HG03469 (cell line): ENCODE measurements around the gene NENF.
"Not testable (repeated sequence)": the region's sequence is repeated elsewhere in the genome, so short reads cannot be mapped to it uniquely, and the experiment has no call there.

Experiments
- ATAC-seq: cut with Tn5 transposase; IDR thresholded peaks from one replicate; pipeline ENCODE4 v1.9.1; 2021; ENCODE audit warnings: mild to moderate bottlenecking, moderate library complexity, moderate number of reproducible peaks; ENCODE audit not compliant: unreplicated experiment

The NENF gene

DNA sequence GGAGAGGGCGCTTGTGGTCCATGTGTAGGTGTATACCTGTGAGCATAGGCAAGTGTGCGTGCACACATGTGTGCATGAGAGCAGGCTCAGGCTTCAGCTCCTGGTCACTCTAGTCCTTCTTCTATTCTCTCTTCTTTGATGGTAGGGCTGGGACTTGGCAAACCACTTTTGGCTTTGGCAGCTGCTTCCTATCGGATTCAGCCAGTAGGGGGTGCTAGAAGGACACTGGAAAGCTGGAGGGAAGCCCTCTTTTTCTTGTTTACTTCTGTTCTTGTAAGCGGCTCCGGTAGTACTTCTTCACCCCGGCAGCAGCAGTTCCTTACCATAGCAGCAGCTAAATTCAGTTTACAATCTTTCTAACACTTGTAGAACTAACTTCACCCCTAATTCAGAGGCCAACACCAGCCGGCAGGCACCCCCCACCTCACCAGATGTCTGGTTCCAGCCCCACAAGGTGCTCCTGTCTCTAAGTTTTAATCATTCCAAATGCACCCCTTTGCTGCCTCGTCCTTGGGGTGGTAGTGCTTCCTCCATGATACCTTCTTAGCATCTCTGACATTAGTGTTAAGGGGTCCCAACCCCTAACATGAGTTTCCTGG is 25.1 kb downstream of the NENF start:
- ATAC-seq, result no peak

DNA sequence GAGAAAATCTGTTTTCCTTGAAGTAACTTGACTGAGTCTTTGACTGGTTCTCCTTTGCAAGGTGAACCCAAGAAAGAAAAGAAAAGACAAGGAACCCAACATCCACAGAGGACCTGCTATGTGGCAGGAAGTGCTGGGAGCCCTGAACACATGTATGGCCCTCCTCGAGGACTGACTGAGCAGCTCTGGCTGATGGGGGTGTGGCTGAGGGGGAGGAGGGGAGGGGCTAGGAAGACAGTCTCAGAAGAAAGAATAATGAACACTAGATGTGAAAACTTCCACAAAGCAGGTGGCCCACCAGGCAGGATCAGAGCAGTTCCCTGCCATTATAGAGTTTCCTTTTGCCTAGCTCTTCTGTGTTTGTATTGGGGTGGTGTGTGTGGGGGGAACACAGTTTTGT is 26.1 kb downstream of the NENF start:
- no peak for ATAC-seq

DNA sequence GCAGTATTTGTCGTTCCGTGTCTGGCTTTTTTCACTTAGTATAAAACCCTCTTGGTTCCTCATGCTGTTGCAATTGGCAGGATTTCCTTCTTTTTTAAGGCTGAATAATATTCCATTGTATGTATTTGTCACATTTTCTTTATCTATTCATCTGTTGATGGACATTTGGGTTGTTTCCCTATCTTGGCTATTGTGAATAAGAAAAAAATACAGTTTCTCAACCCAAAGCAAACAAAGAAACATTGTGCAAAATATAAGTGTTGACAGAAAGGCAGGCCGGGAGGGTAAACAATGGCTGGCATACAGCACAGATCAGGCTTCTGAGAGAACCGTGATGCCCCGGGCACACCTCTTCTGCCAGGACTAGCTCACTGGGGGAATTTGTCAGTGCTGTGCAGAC is 26.9 kb downstream of the NENF start:
- ATAC-seq, result no peak

GRCh38 chr1:212460376-212460775 is 27.7 kb downstream of the NENF start:
- ATAC-seq, result no peak

DNA sequence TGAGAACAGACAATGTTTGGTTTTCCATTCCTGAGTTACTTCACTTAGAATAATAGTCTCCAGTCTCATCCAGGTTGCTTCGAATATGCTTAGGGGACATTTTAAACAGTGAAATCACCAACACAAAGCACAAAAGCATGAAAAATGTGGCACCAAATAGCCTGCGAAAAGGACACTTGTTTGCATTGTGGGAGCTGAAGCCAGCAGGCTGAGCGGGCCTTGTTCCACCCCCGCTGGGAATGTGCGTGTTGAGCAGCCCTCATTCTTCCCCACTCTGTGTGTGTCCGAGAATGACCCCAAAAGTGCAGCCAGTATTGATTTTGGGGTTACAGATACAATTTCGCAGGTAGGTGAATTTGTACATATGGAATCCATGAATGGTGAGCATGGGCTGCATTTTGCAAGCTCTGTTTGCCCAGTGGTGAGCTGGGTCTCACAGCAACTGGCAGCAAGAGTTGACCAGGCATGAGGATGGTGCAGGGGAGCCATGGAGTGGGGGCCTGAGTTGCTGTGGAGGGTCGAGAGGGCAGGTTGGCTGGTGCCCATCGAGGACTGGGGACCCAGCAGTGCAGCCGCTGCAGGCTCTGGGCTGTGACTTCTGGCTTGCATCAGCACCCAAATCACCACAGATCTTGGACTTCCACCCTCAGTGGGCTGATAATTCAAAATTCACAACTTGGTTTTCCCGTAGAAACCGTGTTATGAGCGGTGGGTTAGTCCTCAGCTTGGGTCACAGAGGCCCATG is 29.4 kb downstream of the NENF start:
- no peak for ATAC-seq

DNA sequence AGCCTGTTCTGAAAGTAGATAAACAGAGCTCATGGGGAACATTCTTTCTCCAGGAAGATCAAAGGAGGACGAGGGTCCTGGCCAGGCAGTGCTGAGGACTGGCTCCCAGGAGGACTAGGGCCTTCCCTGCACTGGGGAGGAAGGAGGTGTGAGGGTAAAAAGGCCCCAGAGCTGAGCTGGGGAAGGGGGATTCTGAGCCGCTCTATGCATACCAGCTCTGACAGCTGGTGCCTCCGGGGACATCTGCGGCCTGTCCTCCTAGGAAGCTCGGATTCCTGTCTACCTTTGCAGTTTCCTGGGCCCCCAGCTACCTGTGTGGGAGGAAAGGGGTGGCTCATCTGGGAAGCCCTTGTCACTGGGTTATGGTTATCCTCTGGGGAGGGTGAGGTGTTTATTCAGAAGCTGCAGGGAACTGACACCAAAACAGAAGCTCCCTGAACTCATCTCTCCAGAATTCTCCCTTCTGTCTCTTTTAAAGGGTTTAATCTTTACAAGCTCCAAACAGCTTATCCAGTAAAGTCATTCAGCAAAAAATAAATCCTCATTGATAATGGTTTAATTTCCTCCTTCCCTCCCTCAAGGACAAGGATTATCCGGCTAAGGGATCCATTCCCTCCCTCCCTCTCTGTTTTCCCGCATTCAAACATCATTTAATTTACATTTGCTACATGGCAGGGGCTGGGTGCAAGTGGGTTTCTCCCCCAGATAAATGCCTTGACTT is 31.0 kb downstream of the NENF start:
- no peak for ATAC-seq

DNA sequence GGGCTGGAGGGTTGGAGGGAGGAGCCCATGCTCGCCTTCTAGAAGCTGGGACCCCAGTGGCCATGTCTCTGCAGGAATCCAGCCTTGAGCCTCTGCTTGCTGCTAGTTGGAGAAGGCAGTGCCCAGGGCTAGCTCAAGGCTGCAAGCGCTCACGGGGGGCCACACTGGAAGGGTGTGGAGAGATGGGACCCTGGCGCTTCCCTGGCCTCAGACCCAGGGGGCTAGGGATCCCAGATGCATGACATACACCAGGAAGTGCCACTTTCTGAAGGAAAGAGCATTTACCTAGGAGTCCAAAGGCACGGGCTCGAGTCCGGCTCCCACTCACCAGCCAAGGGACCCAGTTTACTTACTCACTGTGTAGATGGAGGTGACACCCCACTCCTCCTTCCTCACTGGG is 32.6 kb downstream of the NENF start:
- ATAC-seq, result no peak

GRCh38 chr1:212466437-212466836 is 33.7 kb downstream of the NENF start:
- no peak for ATAC-seq

DNA sequence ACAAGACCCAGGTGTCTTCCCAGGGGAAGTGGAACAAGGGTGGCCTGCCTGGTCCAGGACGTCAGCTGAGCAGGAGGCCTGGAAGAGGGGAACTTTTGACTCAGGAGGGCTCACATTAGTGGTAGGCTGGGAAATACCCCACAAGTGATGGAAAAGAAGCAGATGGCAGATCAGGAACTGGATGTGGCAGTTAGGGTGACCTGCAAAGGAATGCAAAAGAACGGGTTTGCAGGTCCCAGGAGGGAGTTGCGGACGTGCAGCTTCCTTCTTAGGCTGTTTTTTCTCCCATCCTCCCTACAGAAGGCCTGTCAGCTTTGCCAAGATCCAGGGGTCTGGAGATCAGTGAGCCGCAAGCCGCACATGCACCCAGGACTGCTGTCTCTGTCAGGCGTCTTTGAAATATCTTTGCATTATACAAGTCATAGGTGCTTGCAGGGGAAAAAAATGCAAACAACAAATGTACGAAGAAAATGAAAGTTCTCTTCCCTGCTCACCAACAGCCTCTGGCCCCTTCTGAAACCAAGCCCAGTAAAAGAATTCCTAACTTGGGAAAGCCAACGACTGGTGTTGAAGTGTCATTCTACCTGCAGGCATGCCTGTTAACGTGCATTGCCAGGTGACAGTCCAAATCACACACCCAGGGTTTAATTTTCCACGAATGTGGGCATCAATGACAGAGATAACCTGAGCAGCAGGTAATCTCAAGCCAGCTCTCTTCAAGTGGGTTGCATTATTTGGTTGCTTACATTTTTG is 34.4 kb downstream of the NENF start:
- ATAC-seq, result no peak

- no peak for ATAC-seq
Observed at GRCh38 chr1:212467843-212468482, 35.2 kb downstream of the NENF start.

GRCh38 chr1:212470059-212470458 is 37.3 kb downstream of the NENF start:
- ATAC-seq, result no peak

DNA sequence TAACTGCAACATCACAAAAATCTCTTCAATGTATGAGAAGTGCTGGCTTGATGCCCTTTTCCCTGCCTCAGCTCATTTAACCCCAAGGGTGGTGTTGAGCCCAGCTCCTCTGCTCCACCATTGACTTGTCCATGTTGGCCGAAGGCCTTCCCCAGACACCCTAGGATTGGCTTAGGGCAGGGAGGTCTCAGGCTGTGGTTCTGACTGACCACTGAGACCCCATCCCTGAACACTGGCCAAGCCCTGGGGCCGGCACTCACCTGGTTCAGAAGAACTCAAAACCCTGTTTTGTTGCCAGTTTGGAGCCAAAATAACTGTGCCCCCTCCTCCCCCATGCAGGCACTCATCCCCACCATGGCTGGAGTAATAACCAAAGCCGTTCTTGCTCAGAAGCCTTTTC is 38.6 kb downstream of the NENF start:
- ATAC-seq, result no peak

- ATAC-seq, result no peak
Observed at GRCh38 chr1:212471891-212472675, 39.4 kb downstream of the NENF start.

DNA sequence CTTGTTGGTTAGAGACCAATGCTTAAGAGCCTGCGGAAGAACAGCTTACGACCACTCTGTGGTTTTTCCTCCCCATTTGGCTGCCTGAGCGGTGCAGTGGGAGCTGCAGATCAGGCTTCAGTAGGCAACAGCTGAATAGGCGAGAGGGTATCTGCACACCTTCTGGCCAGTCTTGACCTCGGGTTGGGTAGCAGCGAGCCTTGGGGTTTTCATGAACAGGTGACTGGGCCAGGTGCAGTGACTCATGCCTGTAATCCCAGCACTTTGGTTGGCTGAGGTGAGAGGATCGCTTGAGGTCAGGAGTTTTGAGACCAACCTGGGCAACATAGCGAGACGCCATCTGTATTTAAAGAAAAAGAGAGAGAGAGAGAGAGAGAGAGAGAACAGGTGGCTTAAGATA is 41.0 kb downstream of the NENF start:
- no peak for ATAC-seq

GRCh38 chr1:212475151-212475550 is 42.4 kb downstream of the NENF start:
- ATAC-seq, result no peak

- ATAC-seq, result not testable (repeated sequence)
Observed at GRCh38 chr1:212475831-212476230, 43.1 kb downstream of the NENF start.

GRCh38 chr1:212477014-212477679 is 44.4 kb downstream of the NENF start:
- ATAC-seq, result peak; percentile 64

- ATAC-seq, result no peak
Observed at GRCh38 chr1:212477680-212478466, 45.2 kb downstream of the NENF start.
